SJSA1 (cell line): ENCODE results near the gene PALB2. TPM values are rescaled to one million over a fixed set of nuclear protein-coding genes. Genes with fewer than 3 reads are reported as not detected.
"Not testable (repeated sequence)": the region's sequence is repeated elsewhere in the genome, so short reads cannot be mapped to it uniquely, and the experiment has no call there.

Experiments
- DNase-seq, 2 experiments: peaks; one replicate each; pipeline ENCODE4 v3.0.0-alpha.2; 2015 to 2020; ENCODE audit warnings: low spot score in 2 of 2, low read depth in 1 of 2
- H3K27ac ChIP-seq: fragments of 250-450 bp; sonication (Bioruptor Pico); 2 replicates; pipeline ENCODE4 v1.5.1; 2020; ENCODE audit warnings: mild to moderate bottlenecking, moderate library complexity
- H3K27me3 ChIP-seq: fragments of 250-450 bp; sonication (Bioruptor Pico); replicated peaks from 2 replicates; pipeline ENCODE4 v1.5.1; 2020; ENCODE audit warnings: mild to moderate bottlenecking, moderate library complexity
- H3K36me3 ChIP-seq: fragments of 250-450 bp; sonication (Bioruptor Pico); 2 replicates; pipeline ENCODE4 v1.5.1; 2020; ENCODE audit warnings: mild to moderate bottlenecking
- H3K4me1 ChIP-seq: fragments of 250-450 bp; sonication (Bioruptor Pico); replicated peaks from 2 replicates; pipeline ENCODE4 v1.6.1; 2021; ENCODE audit warnings: mild to moderate bottlenecking
- H3K4me3 ChIP-seq: fragments of 250-450 bp; sonication (Bioruptor Pico); 2 replicates; pipeline ENCODE4 v1.5.1; 2020; ENCODE audit warnings: mild to moderate bottlenecking
- H3K9me3 ChIP-seq: fragments of 250-450 bp; sonication (Bioruptor Pico); replicated peaks from 2 replicates; pipeline ENCODE4 v1.5.1; 2020; ENCODE audit warnings: mild to moderate bottlenecking
- total RNA-seq: library from RNA; depleted of rRNA; stranded (reverse); fragments of >200 nt; shearing (Covaris generic); gene quantifications from 2 replicates; pipeline ENCODE4 v1.2.3, GENCODE V29; 2014

The PALB2 gene
- total RNA-seq, 1 experiment from 2014 or later: 12.4 TPM

- DNase-seq: no peak
- H3K27ac ChIP-seq: no peak overlapping the region
Observed at GRCh38 chr16:23668873-23669272, 27.8 kb upstream of the PALB2 start.

GRCh38 chr16:23668225-23668624 is 27.1 kb upstream of the PALB2 start:
- peaks cover 9% of the 10 kb centered on the region; the same call in 1 of the 2 replicates for H3K4me1 ChIP-seq
- DNase-seq: no peak
- no peaks in the 10 kb centered on the region for H3K9me3 ChIP-seq
- no peak overlapping the region for H3K4me3 ChIP-seq
- no peaks in the 10 kb centered on the region for H3K27me3 ChIP-seq
- no peak overlapping the region for H3K27ac ChIP-seq
- peaks cover 92% of the 10 kb centered on the region for H3K36me3 ChIP-seq

More at GRCh38 chr16:23668873-23669272, 27.8 kb upstream of the PALB2 start:
- Histone ChIP-seq H3K4me3 (no peak overlapping the region), H3K9me3 (no peaks in the 10 kb centered on the region), H3K27me3 (no peaks in the 10 kb centered on the region), H3K4me1 (peaks cover 9% of the 10 kb centered on the region; the same call in 1 of the 2 replicates), H3K36me3 (peaks cover 90% of the 10 kb centered on the region)

GRCh38 chr16:23667355-23667659 is 26.2 kb upstream of the PALB2 start:
- Histone ChIP-seq H3K9me3 (no peaks in the 10 kb centered on the region), H3K27me3 (no peaks in the 10 kb centered on the region), H3K4me1 (peaks cover 9% of the 10 kb centered on the region; the same call in 1 of the 2 replicates), H3K36me3 (peaks cover 96% of the 10 kb centered on the region), H3K27ac (no peak overlapping the region), H3K4me3 (no peak overlapping the region)
- DNase-seq: no peak

- Histone ChIP-seq H3K4me3 (no peak overlapping the region), H3K4me1 (peaks cover 9% of the 10 kb centered on the region; the same call in 1 of the 2 replicates), H3K27me3 (no peaks in the 10 kb centered on the region), H3K9me3 (no peaks in the 10 kb centered on the region), H3K36me3 (peaks cover 96% of the 10 kb centered on the region), H3K27ac (no peak overlapping the region)
- DNase-seq: no peak
Observed at GRCh38 chr16:23666571-23667354, 25.7 kb upstream of the PALB2 start.

- H3K27ac ChIP-seq: no peak overlapping the region
- no peak for DNase-seq
- H3K4me3 ChIP-seq: no peak overlapping the region
- peaks cover 95% of the 10 kb centered on the region for H3K36me3 ChIP-seq
- no peaks in the 10 kb centered on the region for H3K4me1 ChIP-seq
- H3K9me3 ChIP-seq: no peaks in the 10 kb centered on the region
- no peaks in the 10 kb centered on the region for H3K27me3 ChIP-seq
Observed at GRCh38 chr16:23663918-23664317, 22.8 kb upstream of the PALB2 start.

- Histone ChIP-seq H3K27ac (no peak overlapping the region), H3K36me3 (peaks cover 70% of the 10 kb centered on the region), H3K4me3 (no peak overlapping the region), H3K9me3 (no peaks in the 10 kb centered on the region), H3K27me3 (no peaks in the 10 kb centered on the region), H3K4me1 (peaks cover 6% of the 10 kb centered on the region)
- DNase-seq: no peak
Observed at GRCh38 chr16:23651943-23652468, 10.9 kb upstream of the PALB2 start.

GRCh38 chr16:23650674-23651416 is 9.7 kb upstream of the PALB2 start:
- H3K27me3 ChIP-seq: no peaks in the 10 kb centered on the region
- H3K4me3 ChIP-seq: no peak overlapping the region
- H3K36me3 ChIP-seq: peaks cover 71% of the 10 kb centered on the region
- no peaks in the 10 kb centered on the region for H3K9me3 ChIP-seq
- peak in 1 of 2 experiments; percentile 14 for DNase-seq
- H3K27ac ChIP-seq: no peak overlapping the region
- peaks cover 6% of the 10 kb centered on the region for H3K4me1 ChIP-seq

GRCh38 chr16:23642246-23642774 is 1.2 kb upstream of the PALB2 start:
- H3K27ac ChIP-seq: peak overlapping the region; percentile 33
- DNase-seq: no peak
- peaks cover 10% of the 10 kb centered on the region; the same call in 1 of the 2 replicates for H3K4me1 ChIP-seq
- H3K27me3 ChIP-seq: no peaks in the 10 kb centered on the region
- H3K4me3 ChIP-seq: peak overlapping the region; percentile 74
- no peaks in the 10 kb centered on the region for H3K9me3 ChIP-seq
- peaks cover 50% of the 10 kb centered on the region for H3K36me3 ChIP-seq

- Histone ChIP-seq H3K4me1 (peaks cover 10% of the 10 kb centered on the region; the same call in 1 of the 2 replicates), H3K36me3 (peaks cover 48% of the 10 kb centered on the region), H3K27me3 (no peaks in the 10 kb centered on the region), H3K9me3 (no peaks in the 10 kb centered on the region), H3K4me3 (peak overlapping the region; percentile 74), H3K27ac (peak overlapping the region; percentile 50)
- DNase-seq: no peak
Observed at GRCh38 chr16:23640615-23640930, 537 bp downstream of the PALB2 start.

- H3K36me3 ChIP-seq: peaks cover 46% of the 10 kb centered on the region
- H3K27me3 ChIP-seq: no peaks in the 10 kb centered on the region
- no peak overlapping the region for H3K4me3 ChIP-seq
- no peak overlapping the region for H3K27ac ChIP-seq
- peaks cover 5% of the 10 kb centered on the region; the same call in 1 of the 2 replicates for H3K4me1 ChIP-seq
- DNase-seq: no peak
- no peaks in the 10 kb centered on the region for H3K9me3 ChIP-seq
Observed at GRCh38 chr16:23635958-23636357, 5.2 kb downstream of the PALB2 start.

GRCh38 chr16:23634461-23635036 is 6.6 kb downstream of the PALB2 start:
- Histone ChIP-seq H3K9me3 (no peaks in the 10 kb centered on the region), H3K27me3 (no peaks in the 10 kb centered on the region), H3K4me1 (no peaks in the 10 kb centered on the region), H3K27ac (no peak overlapping the region), H3K4me3 (no peak overlapping the region), H3K36me3 (peaks cover 57% of the 10 kb centered on the region)
- no peak for DNase-seq

- H3K4me3 ChIP-seq, DNase-seq, H3K27me3 ChIP-seq, H3K4me1 ChIP-seq, H3K9me3 ChIP-seq, H3K27ac ChIP-seq: not testable (repeated sequence)
- H3K36me3 ChIP-seq: peaks cover 60% of the 10 kb centered on the region
Observed at GRCh38 chr16:23631874-23632273, 9.2 kb downstream of the PALB2 start.

GRCh38 chr16:23629516-23629915 is 11.6 kb downstream of the PALB2 start:
- Histone ChIP-seq H3K36me3 (peaks cover 65% of the 10 kb centered on the region), H3K27ac (no peak overlapping the region), H3K27me3 (no peaks in the 10 kb centered on the region), H3K4me3 (no peak overlapping the region), H3K9me3 (no peaks in the 10 kb centered on the region), H3K4me1 (no peaks in the 10 kb centered on the region)
- no peak for DNase-seq

GRCh38 chr16:23624092-23624491 is 17.0 kb downstream of the PALB2 start:
- no peaks in the 10 kb centered on the region for H3K27me3 ChIP-seq
- H3K27ac ChIP-seq: no peak overlapping the region
- peaks cover 68% of the 10 kb centered on the region for H3K36me3 ChIP-seq
- H3K4me1 ChIP-seq: no peaks in the 10 kb centered on the region
- no peak for DNase-seq
- no peak overlapping the region for H3K4me3 ChIP-seq
- no peaks in the 10 kb centered on the region for H3K9me3 ChIP-seq
